Parathyroid adenoma (tissue), 2 donors: Measurements from ENCODE around the gene TMEM141.

Experiments
- H2AFZ ChIP-seq: fragments of 300-600 bp; sonication (generic); one replicate; pipeline ENCODE4 v1.7.0; 2017; ENCODE audit warnings: antibody characterized with exemption, mild to moderate bottlenecking
- H3K27ac ChIP-seq: fragments of 300-600 bp; sonication (generic); one replicate; pipeline ENCODE4 v1.7.0; 2017
- H3K27me3 ChIP-seq: fragments of 300-600 bp; sonication (generic); one replicate; pipeline ENCODE4 v1.7.0; 2017; ENCODE audit warnings: low read length; ENCODE audit not compliant: control insufficient read depth, insufficient read depth
- H3K36me3 ChIP-seq: fragments of 300-600 bp; sonication (generic); one replicate; pipeline ENCODE4 v1.7.0; 2017; ENCODE audit warnings: low read length; ENCODE audit not compliant: control insufficient read depth, insufficient read depth
- H3K4me1 ChIP-seq: fragments of 300-600 bp; sonication (generic); one replicate; pipeline ENCODE4 v1.7.0; 2017; ENCODE audit warnings: control low read depth
- H3K4me2 ChIP-seq: fragments of 300-600 bp; sonication (generic); one replicate; pipeline ENCODE4 v1.7.0; 2017; ENCODE audit warnings: low read length
- H3K4me3 ChIP-seq: fragments of 300-600 bp; sonication (generic); one replicate; pipeline ENCODE4 v1.7.0; 2017; ENCODE audit warnings: low read depth, low read length
- H3K79me2 ChIP-seq: fragments of 300-600 bp; sonication (generic); one replicate; pipeline ENCODE4 v1.7.0; 2017; ENCODE audit warnings: control low read depth
- H3K9ac ChIP-seq: fragments of 300-600 bp; sonication (generic); one replicate; pipeline ENCODE4 v1.7.0; 2017; ENCODE audit warnings: mild to moderate bottlenecking
- H3K9me3 ChIP-seq: fragments of 300-600 bp; sonication (generic); one replicate; pipeline ENCODE4 v1.7.0; 2017; ENCODE audit warnings: low read length; ENCODE audit not compliant: control insufficient read depth
- CTCF ChIP-seq: fragments of 300-600 bp; sonication (generic); IDR thresholded peaks from one replicate; pipeline ENCODE4 v1.7.0; 2017; ENCODE audit warnings: antibody characterized with exemption, mild to moderate bottlenecking
- donor health status: primary hyperparathyroidism.

TMEM141 gene

DNA sequence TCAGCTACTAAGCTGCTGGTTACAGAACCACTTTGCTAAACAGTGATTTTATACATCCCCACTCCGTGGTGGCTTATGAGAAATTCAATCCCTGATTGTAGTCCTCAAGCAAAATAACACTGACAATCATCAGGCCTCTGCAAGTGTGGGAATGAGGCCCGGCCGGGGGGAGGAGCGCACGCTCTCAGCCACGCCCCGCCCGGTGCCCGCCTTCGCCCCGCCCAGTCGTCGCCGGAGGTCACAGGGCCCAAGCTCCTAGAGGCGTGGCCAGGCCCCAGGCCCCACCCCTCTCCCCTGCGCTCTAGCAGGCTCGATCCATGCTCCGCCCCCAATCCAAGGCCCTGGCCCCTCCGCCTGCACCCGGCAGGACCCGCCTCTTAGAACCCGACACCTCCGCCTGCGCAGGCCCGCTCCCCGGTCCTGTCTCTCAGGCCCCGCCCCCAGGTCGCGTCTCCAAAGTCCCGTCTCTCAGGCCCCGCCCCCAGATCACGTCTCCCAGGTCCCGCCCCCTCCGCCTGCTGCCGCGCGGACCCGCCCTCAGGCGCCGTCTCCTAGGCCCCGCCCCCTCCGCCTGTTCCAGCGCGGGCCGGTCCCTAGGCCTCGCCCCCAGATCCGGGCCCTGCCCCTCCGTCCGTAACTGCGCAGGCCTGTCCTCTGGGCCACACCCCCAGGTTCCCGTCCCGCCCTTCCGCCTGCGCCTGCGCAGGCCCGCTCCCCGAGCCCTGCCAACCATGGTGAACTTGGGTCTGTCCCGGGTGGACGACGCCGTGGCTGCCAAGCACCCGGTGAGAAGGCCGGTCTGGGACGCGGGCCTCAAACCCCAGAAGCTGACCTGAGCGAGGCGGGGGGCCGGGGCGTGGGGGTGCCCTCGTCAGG, at the start of gene TMEM141:
TSS of gene TMEM141 (plus strand) at position 705 of the 876 bp plus-strand sequence. CDS start at position 732, 27 bp downstream.
- H3K27me3 ChIP-seq: no peaks in the 10 kb centered on the region
- H3K9me3 ChIP-seq: no peaks in the 10 kb centered on the region
- H3K4me1 ChIP-seq: peaks cover 7% of the 10 kb centered on the region
- TF ChIP-seq CTCF: no peak
- peak within 1 kb of the TSS; percentile 97 for H3K4me3 ChIP-seq
- H3K27ac ChIP-seq: peak within 1 kb of the TSS; percentile 95
- H3K36me3 ChIP-seq: no peaks in the 10 kb centered on the region
- no peaks in the 10 kb centered on the region for H3K79me2 ChIP-seq
- H3K9ac ChIP-seq: peak within 1 kb of the TSS; percentile 37
- peak within 1 kb of the TSS; percentile 99 for H3K4me2 ChIP-seq
- H2AFZ ChIP-seq: peak within 1 kb of the TSS; percentile 83

DNA sequence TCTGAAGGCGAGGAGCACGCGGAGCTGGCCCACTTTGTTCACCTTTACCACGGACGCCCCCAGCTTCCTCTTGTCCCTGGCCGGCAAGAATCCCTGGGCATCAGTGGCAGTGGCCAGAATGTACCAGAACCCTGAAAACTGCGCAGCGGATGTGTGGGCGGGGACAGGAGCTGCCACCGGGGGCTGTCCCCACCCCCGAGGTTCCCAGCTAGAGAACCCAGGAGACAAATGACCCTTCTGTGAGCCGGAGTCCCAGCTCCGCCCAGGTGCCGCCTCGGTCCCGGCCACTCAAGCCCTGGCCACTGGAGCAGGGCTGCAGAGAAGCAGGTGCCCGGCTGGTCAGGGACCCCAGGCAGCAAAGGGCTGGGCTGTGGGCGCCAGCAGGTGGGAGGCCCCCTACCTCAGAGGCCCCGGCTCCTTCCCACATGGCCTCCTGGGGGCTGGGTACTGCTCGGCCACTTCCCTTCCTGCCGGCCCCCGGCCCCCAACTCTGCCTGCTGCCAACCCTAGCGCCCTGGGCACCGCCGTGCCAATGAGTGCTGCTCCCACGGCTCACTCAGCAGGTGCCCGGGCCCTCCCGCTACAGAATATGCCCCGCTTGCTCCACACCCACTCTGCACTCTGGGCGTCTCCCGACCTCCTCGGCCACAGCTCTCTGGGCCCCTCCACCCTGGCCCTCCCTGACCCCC, 49.1 kb upstream of the TMEM141 start:
- no peaks in the 10 kb centered on the region for H3K36me3 ChIP-seq
- H3K4me3 ChIP-seq: no peak overlapping the region
- H3K4me1 ChIP-seq: no peaks in the 10 kb centered on the region
- no peak for TF ChIP-seq CTCF
- H3K9ac ChIP-seq: no peak overlapping the region
- H3K79me2 ChIP-seq: no peaks in the 10 kb centered on the region
- H3K4me2 ChIP-seq: no peak overlapping the region
- H3K27me3 ChIP-seq: no peaks in the 10 kb centered on the region
- no peak overlapping the region for H2AFZ ChIP-seq
- H3K27ac ChIP-seq: no peak overlapping the region
- no peaks in the 10 kb centered on the region for H3K9me3 ChIP-seq

- no peaks in the 10 kb centered on the region for H3K27me3 ChIP-seq
- no peaks in the 10 kb centered on the region for H3K79me2 ChIP-seq
- no peaks in the 10 kb centered on the region for H3K36me3 ChIP-seq
- no peak within 1 kb of the TSS for H2AFZ ChIP-seq
- TF ChIP-seq CTCF: peak; percentile 5
- no peak within 1 kb of the TSS for H3K27ac ChIP-seq
- no peaks in the 10 kb centered on the region for H3K9me3 ChIP-seq
- H3K4me3 ChIP-seq: no peak within 1 kb of the TSS
- no peak within 1 kb of the TSS for H3K9ac ChIP-seq
- no peaks in the 10 kb centered on the region for H3K4me1 ChIP-seq
- H3K4me2 ChIP-seq: no peak within 1 kb of the TSS
Observed at GRCh38 chr9:136742591-136743391, 48.4 kb upstream of the TMEM141 start, which contains the start of gene LCN10. Gene LCN10 (minus strand): TSS chr9:136742940. CDS start chr9:136742903, 37 bp downstream.

GRCh38 chr9:136743639-136744211, 47.4 kb upstream of the TMEM141 start:
- Histone ChIP-seq H3K27ac (no peak overlapping the region), H3K36me3 (no peaks in the 10 kb centered on the region), H3K4me3 (no peak overlapping the region), H3K27me3 (no peaks in the 10 kb centered on the region), H2AFZ (no peak overlapping the region), H3K9ac (no peak overlapping the region), H3K79me2 (no peaks in the 10 kb centered on the region), H3K9me3 (no peaks in the 10 kb centered on the region), H3K4me2 (no peak overlapping the region), H3K4me1 (no peaks in the 10 kb centered on the region)
- no peak for TF ChIP-seq CTCF
